Activated CD8-positive, alpha-beta T cell treated with anti-CD3 and anti-CD28 coated beads for 36 hours (primary cell): ENCODE measurements around the gene ZFR. TPM values are rescaled to one million over a fixed set of nuclear protein-coding genes. Genes with fewer than 3 reads are reported as not detected.
A peak's percentile ranks its signal among the peaks of the same experiment; 100 is the strongest.

Source experiments
- ATAC-seq: fragments of 200-7000 bp; cut with Tn5 transposase; one replicate; pipeline ENCODE4 v1.10.0; 2021; ENCODE audit warnings: mild to moderate bottlenecking, moderate library complexity
- CTCF ChIA-PET: fragments of 350-600 bp; sonication (Branson Sonifier 250); formaldehyde crosslinking; loops from one replicate; lab custom pipeline; 2021; ENCODE audit warnings: antibody characterized with exemption; lab: Charles Lee
- POLR2A ChIA-PET: fragments of 350-600 bp; sonication (Branson Sonifier 250); formaldehyde crosslinking; loops from one replicate; lab custom pipeline; 2021; ENCODE audit warnings: antibody characterized with exemption; lab: Charles Lee
- DNase-seq: peaks from one replicate; pipeline ENCODE4 v3.0.0-alpha.2; 2020
- H3K27ac Mint-ChIP-seq: one replicate; pipeline ENCODE4 v1.8.0; 2021; ENCODE audit warnings: mild to moderate bottlenecking, mixed read lengths
- H3K27me3 Mint-ChIP-seq: one replicate; pipeline ENCODE4 v1.8.0; 2021; ENCODE audit warnings: mixed read lengths
- H3K36me3 Mint-ChIP-seq: one replicate; pipeline ENCODE4 v1.8.0; 2021; ENCODE audit warnings: low read depth, mixed read lengths
- H3K4me1 Mint-ChIP-seq: one replicate; pipeline ENCODE4 v1.8.0; 2021; ENCODE audit warnings: low read depth, mixed read lengths
- H3K4me3 Mint-ChIP-seq: one replicate; pipeline ENCODE4 v1.8.0; 2021; ENCODE audit warnings: mild to moderate bottlenecking, moderate library complexity, mixed read lengths
- H3K9me3 Mint-ChIP-seq: one replicate; pipeline ENCODE4 v1.8.0; 2021; ENCODE audit warnings: mixed read lengths
- CTCF ChIP-seq: fragments of 200-600 bp; IDR thresholded peaks from one replicate; pipeline ENCODE4 v1.8.0; 2022; ENCODE audit warnings: antibody characterized with exemption, mild to moderate bottlenecking
- intact Hi-C: fragments of 100-400 bp; cut with micrococcal nuclease; formaldehyde crosslinking; loops from one replicate; pipeline ENCODE4 v1.10.0; 2022
- total RNA-seq, 2 experiments: library from RNA; stranded (reverse); gene quantifications; one replicate each; pipeline ENCODE4 v1.2.3, GENCODE V29; 2021

Gene ZFR
- total RNA-seq, 2 experiments from 2014 or later, result 56.8 to 59.2 TPM

GRCh38 chr5:32329395-32329834 is 115.1 kb downstream of the ZFR start:
- POLR2A ChIA-PET, result interaction anchor here (1.2 to 1.7 kb wide), 2 partner anchors 23 to 98 kb away, joined by 4 to 7 read pairs; no protein-coding TSS in a partner anchor
- Mint-ChIP-seq H3K27ac (no peak overlapping the region), H3K36me3 (no peaks in the 10 kb centered on the region), H3K27me3 (no peaks in the 10 kb centered on the region), H3K4me3 (no peak overlapping the region), H3K9me3 (no peaks in the 10 kb centered on the region), H3K4me1 (peaks cover 4% of the 10 kb centered on the region)
- peak; percentile 64 for TF ChIP-seq CTCF
- intact Hi-C loops, result loop anchor here (1.0 kb wide), 1 partner anchor 97 kb away; no protein-coding TSS in a partner anchor
- CTCF ChIA-PET, result interaction anchor here (0.6 to 8.0 kb wide), 42 partner anchors 9 to 284 kb away, joined by 3 to 164 read pairs (median 4); no protein-coding TSS in a partner anchor
- peak; percentile 89 for ATAC-seq
- DNase-seq, result peak; percentile 72

- Mint-ChIP-seq H3K4me3 (no peak overlapping the region), H3K27me3 (no peaks in the 10 kb centered on the region), H3K36me3 (peaks cover 1% of the 10 kb centered on the region), H3K9me3 (peaks cover 7% of the 10 kb centered on the region), H3K27ac (no peak overlapping the region), H3K4me1 (peaks cover 4% of the 10 kb centered on the region)
- POLR2A ChIA-PET, result no interaction called here
- ATAC-seq (no peak), DNase-seq (no peak)
- intact Hi-C loops, result no loop called here
- no peak for TF ChIP-seq CTCF
- CTCF ChIA-PET, result interaction anchor here (8.0 kb wide), 1 partner anchor 96 kb away, joined by 164 read pairs; no protein-coding TSS in a partner anchor
Measured at GRCh38 chr5:32326216-32326772, 118.2 kb downstream of the ZFR start.

GRCh38 chr5:32325616-32326015 is 118.9 kb downstream of the ZFR start:
- intact Hi-C loops, result no loop called here
- DNase-seq (no peak), ATAC-seq (no peak)
- CTCF ChIA-PET, result interaction anchor here (8.0 kb wide), 1 partner anchor 95 kb away, joined by 164 read pairs; no protein-coding TSS in a partner anchor
- no peak overlapping the region for H3K27ac Mint-ChIP-seq
- peaks cover 1% of the 10 kb centered on the region for H3K36me3 Mint-ChIP-seq
- no peak overlapping the region for H3K4me3 Mint-ChIP-seq
- POLR2A ChIA-PET, result no interaction called here
- H3K9me3 Mint-ChIP-seq, result peaks cover 7% of the 10 kb centered on the region
- no peak for TF ChIP-seq CTCF
- peaks cover 4% of the 10 kb centered on the region for H3K4me1 Mint-ChIP-seq
- H3K27me3 Mint-ChIP-seq, result no peaks in the 10 kb centered on the region

GRCh38 chr5:32325062-32325461 is 119.5 kb downstream of the ZFR start:
- Mint-ChIP-seq H3K36me3 (peaks cover 1% of the 10 kb centered on the region), H3K4me3 (no peak overlapping the region), H3K9me3 (peaks cover 7% of the 10 kb centered on the region), H3K27ac (no peak overlapping the region), H3K4me1 (peaks cover 4% of the 10 kb centered on the region), H3K27me3 (no peaks in the 10 kb centered on the region)
- DNase-seq (no peak), ATAC-seq (no peak)
- ChIA-PET CTCF (interaction anchor here (8.0 kb wide), 1 partner anchor 94 kb away, joined by 164 read pairs; no protein-coding TSS in a partner anchor), POLR2A (no interaction called here)
- no peak for TF ChIP-seq CTCF
- intact Hi-C loops, result no loop called here

GRCh38 chr5:32323741-32324140 is 120.8 kb downstream of the ZFR start:
- no peak overlapping the region for H3K4me3 Mint-ChIP-seq
- intact Hi-C loops, result no loop called here
- H3K27me3 Mint-ChIP-seq, result no peaks in the 10 kb centered on the region

More at GRCh38 chr5:32323741-32324140, 120.8 kb downstream of the ZFR start:
- DNase-seq (no peak), ATAC-seq (no peak)
- Mint-ChIP-seq H3K4me1 (peaks cover 4% of the 10 kb centered on the region), H3K9me3 (peaks cover 7% of the 10 kb centered on the region), H3K36me3 (peaks cover 1% of the 10 kb centered on the region), H3K27ac (no peak overlapping the region)
- ChIA-PET POLR2A (interaction anchor here (0.6 kb wide), 1 partner anchor 194 kb away, joined by 3 read pairs; no protein-coding TSS in a partner anchor), CTCF (interaction anchor here (1.7 kb wide), 1 partner anchor 91 kb away, joined by 6 read pairs; no protein-coding TSS in a partner anchor)
- TF ChIP-seq CTCF, result no peak
